Measurements from ENCODE around the gene CLGN.

Gene CLGN

DNA sequence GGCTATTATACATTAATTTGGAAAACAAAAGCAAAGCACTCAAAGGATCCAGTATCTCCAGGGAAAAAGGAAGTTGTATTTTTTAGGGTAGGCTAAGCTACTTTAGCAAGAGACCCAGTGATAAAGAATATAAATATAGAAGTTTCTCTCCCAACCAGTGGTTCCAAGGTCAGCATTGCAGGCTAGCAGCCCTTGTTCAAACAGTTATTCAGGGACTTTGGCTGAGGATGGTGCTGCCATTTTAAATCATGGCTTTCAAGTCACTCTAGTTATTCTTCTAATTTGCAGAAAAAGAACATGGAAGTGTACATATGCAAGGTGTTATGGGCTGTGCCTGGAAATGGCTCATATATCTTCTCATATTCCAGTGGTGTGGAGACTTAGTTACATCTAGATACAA, 44.7 kb downstream of the CLGN start:
- DNase-seq (ENCODE audit: low read depth) = no peak

DNA sequence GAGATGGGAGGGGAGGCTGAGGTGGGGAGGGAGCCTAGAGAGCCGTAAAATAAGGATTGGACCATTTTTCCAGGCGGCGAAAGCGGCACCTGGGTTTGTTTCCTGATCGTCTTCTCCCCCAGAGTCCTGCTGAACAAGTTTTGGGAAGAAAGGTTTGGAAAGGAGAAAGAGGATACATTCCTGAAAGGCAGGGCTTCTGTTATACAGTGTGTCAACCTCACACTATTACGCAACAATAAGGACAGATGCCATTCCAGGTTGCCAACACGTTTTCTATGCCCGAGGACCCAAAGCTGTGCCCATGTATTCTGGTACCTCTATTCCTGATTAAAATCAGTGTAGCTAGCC, 53.3 kb downstream of the CLGN start:
- no peak for DNase-seq (ENCODE audit: low read depth)

DNA sequence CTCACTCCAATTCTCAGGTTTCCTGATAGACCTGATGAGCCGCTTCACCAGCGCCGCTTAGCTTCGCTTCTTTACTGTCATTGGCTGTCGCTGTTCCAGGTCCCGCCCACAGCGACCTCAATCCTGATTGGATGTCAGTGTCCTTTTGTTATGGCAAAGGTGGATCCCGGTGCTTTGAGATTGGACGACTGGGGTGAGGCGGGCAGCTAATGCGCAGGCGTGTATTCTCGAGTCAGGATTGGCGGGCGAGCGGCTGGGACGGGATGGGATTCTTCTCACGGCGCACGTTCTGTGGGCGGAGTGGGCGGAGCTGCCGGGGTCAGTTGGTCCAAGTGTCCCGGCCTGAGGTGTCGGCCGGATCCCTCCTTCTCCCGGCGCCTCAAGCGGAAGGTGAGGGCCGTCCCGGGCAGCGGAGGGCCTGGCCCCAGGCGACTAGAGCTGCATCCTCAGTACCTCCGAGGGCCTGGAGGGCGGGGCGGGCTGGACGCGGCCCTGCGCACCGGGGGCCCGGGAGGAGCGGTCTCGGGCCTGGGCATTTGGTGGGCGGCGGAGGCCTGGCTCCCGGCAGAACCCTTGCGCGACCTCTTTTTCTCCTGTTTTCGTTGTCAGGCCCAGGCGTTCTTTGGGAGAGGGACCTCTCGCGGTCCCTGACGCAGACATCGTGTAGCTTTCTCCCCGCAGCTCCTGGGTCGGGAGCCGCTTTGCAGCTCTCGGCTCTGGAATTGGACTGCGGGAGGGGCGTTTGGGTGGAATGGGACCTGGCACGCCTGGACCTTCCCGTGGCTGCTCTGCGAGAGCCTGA, 53.9 kb downstream of the CLGN start, which contains the start of gene SCOC:
Gene SCOC, plus strand, starts transcription at position 319 of the 802 bp plus-strand sequence. CDS start 5,525 bp downstream, outside the sequence.
- peak; percentile 99 for DNase-seq (ENCODE audit: low read depth)

DNA sequence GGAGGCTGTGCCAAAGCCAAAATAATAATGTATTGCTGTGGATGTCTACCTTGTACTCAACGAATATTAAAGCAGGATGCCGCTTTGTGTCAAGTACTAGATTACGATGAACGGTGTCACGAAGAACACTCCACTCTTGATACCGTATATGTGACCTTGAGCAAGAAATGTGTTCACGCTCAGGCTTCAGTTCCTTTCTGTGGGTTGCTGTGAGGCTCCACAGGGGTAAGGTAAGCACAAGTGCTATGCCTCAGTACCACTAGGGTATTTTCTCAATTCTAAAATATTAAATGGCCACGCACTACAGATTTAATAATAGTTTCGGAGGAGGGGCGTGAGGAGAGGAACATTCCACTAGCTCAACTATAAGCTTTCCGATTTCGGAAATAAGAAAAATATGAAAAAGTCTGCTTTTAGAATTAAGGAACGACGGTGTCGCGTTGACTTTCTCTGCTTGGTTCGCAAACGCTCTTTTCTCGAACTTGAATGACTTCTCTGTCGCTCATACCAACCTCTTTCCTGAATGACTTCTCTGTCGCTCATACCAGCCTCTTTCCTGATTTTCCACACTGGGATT, 54.6 kb downstream of the CLGN start:
- peak; percentile 21 for DNase-seq (ENCODE audit: low read depth)

DNA sequence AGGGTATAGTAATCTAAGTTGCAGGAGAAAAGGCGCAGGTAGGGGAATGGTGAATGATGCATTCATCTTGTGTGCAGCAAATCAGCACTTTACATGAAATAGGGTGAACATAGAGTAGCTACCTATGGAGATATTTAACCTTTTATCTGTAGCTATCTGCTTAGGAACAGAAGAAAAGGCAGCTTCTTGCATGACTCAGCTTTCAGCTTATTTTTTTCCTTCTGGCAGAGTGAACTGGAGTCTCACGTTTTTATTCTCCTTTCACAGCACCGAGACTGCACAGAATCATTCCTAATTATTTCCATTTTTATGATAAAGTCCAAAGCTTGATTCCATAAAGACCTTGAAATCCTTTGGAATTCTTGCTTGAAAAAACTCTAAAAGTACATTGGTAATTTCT, 58.8 kb downstream of the CLGN start:
- DNase-seq (ENCODE audit: low read depth) = peak; percentile 12

DNA sequence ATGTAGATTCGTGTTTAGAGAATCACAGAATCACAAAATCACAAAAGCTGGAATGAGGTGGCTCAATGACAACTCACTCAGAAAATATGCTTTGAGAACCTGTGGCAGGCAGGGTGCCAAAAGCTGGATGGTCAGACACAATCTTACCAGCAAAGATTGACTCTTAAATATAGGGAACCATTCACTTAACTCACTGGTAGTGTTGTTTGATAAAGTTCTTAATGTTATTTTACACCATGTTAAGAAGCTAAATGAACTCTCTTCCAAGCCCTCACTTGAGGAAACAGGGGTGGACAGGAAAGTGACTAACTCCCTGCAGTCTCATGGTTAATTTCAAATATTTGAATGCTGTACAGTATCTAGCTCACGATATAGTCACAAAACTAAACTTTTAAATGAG, 59.7 kb downstream of the CLGN start:
- peak; percentile 46 for DNase-seq (ENCODE audit: low read depth)

DNA sequence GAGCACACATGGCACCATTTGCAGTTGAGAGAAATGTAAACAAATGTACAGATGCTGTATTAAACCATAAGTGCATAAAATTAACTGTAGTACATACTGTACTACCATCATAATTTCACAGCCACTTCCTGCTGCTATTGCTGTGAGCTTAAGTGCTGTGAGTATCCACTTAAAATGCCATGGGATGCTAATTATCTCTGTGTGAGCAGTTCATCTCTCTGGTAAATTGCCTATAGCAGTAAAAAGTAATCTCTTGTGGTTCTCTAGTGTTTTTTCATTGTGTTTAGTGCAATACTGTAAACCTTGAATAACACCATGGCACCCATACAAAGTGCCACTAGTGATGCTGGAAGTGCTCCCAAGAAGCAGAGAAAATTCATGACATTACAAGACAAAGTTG, 63.9 kb downstream of the CLGN start:
- no peak for DNase-seq (ENCODE audit: low read depth)

DNA sequence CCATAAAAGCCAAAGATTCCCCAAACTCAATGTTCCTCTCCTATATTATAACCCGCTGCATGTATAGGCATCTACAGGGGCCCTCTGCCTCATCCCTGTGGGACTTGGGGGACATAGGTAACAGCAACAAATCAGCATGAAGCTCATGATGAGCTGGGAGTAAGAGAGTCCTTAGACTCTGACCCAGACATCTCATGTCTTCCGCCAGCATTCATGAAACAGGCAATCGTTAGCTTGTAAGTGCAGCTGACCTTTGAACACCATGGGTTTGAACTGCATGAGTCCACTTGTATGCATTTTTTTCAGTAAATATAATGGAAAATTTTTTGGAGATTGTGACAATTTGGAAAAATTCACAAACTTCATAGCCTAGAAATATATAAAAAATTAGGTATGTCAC, 64.4 kb downstream of the CLGN start:
- no peak for DNase-seq (ENCODE audit: low read depth)

DNA sequence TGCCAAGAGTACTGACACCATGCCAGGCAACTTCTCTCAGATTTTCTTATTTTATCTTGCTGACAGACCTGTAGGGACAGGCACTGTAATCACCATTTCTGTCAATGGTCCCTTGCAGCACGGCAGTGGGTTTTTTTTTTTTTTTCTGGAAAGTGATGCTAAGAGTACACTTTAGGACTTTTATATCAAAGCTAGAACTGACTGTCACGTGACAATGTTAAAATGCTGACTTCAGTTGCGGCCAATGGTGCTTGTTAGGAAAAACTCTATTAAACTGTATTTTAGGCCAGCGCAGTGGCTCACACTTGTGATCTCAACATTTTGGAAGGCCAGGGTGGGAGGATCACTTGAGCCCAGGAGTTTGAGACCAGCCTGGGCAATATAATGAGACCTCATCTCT, 66.3 kb downstream of the CLGN start:
- no peak for DNase-seq (ENCODE audit: low read depth)

DNA sequence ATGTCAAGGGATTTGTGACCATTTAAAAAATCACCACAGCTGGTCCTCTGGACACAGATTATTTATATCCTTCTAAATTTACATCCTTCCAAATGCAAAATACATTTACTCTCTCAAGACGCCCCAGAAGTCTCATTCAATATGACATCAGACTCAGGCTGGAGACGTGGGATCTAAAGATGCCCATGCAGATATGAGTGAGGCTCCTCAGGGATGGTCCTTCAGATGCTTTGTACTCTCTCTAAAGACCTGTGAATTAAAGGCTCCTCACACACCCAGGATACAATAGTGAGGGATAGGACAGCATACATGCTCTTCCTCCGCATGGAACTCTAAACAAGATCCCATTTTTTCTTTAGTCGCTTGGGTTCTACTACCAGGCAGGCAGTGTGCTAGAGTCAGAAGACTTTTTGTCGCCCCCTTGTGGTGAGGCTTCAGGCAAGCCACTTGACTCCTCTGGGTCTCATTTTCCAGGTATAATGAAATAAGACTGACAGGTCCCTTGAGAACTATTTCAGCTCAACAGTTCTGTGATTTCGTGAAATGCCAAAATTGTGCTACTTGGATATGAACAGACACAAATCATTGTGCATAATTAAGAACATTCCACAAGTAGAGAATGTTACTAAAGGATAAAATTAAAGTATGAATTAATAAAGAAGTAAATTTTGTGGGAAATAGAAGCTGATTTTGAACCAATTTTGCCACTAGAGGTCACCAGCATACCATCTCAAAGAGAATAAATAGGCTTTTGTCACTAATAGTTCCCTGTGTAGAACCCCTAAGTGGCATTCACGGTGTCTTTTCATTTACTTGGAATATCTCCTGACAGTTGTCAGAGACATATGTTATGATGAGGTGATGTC, 67.7 kb downstream of the CLGN start:
- peak; percentile 75 for DNase-seq (ENCODE audit: low read depth)

DNA sequence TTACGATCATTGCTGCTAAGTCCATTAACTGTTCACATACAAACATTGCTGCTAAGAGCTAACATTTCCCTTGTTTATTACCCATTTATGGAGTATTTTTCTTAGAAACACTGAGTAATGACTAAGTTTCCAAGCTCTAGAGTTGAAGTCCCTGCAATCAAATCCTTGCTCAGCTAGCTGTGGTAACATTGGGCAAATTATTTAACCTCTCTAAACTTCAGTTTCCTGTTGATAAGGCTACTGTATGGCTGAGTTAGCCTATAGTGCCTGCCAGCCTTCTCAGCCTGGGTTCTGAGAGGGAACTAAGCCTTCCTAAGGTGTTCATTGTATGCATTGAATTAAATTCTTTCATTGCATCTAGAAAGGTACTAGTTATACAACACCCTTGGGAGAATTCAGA, 69.2 kb downstream of the CLGN start:
- DNase-seq (ENCODE audit: low read depth) = no peak

DNA sequence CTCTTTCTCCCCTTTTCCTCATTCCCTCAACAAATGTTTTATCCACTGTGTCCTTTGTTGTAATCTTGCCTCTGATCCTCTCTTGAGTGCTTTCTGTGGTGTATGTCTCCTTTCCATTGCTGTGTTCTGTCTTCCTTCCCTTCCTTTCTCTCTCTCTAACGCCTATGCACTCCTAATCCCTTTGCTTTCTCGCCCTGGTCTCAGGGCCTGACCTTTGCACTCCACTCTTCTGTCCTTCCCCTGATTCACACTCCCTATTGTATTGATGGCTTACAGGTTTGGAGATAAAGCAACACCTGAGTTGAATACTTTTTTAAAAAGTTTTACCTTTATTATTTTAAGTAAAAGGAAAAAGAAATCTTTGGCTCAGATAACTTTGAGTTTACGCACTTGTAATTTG, 69.6 kb downstream of the CLGN start:
- no peak for DNase-seq (ENCODE audit: low read depth)

DNA sequence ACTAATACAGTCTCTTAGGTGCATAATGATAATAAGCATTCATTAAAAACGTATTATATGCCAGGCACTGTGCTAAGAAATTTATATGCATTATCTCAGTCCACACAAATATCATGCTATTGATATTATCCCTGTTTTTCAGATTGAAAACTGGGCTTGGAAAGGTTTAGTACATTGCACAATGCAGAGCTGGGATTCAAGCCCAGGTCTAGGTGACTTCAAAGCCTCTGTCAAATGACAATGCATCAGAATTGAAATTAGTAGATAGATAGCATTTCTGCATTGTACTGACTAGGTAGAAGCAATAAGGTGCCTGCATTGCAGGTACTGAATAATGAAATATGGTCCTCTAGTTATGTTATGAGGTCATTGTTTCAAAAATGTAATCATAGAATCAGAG, 72.2 kb downstream of the CLGN start:
- no peak for DNase-seq (ENCODE audit: low read depth)

DNA sequence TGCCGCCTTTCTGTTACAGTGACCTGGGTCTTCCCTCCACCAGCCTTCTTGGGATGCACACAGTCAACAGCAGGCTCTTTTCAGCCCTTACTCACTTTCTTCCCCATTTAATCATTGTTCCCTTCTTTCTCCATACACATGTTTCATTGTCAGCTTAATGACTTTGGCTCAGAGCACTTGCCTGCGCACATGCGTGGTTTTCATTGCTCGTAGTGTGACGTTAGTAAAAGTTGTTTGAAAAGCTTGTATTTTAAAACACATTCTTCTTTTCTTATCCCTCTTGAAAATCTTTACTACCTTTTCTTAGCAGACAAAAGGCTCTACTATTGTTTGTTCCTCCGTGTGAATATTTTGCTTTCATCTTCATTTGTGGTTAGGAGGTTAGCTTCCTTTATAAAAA, 73.7 kb downstream of the CLGN start:
- DNase-seq (ENCODE audit: low read depth) = no peak

DNA sequence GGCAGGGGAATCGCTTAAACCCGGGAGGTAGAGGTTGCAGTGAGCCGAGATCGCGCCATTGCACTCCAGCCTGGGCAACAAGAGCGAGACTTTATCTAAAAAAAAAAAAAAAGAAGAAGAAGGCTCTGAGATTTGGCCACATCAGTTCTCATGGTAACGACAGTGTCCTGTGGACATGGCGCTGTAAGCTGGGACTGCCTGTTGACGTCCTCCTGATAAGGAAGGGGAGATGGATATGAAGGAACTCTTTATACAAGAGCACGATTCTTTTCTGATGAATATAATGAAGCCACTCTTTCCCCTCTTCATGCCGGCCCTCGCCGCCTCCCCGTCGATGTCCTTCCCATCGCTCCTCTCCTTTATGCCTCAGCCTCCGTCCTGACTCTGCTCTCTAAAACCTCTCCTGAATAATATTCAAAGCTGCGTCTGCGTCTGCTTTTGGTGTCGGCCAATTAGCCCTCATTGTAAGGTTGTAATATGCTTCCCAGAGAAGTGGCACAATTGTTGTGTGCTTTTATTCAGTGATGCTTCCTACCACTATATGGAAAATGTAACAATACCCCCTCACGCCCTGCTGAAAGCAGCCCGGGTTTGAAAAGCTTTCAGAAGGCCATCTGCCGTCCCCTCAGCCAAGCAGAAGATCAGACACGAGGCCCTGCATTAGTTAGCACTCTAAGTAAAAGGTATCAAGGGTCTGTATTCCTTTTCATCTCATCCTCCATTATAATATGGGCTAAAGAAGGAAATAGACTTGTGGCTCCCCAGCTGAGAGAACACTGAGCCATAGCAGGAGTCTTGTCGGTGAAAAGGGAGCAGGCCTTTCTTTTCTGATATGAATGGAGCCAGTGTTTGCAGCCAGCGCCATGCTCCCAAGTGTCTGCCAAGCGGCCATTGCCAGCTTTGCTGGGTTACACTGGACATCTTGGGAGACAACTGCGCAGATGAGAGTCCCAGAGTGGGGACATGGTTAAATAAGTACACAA, 76.1 kb downstream of the CLGN start:
- DNase-seq (ENCODE audit: low read depth) = no peak

DNA sequence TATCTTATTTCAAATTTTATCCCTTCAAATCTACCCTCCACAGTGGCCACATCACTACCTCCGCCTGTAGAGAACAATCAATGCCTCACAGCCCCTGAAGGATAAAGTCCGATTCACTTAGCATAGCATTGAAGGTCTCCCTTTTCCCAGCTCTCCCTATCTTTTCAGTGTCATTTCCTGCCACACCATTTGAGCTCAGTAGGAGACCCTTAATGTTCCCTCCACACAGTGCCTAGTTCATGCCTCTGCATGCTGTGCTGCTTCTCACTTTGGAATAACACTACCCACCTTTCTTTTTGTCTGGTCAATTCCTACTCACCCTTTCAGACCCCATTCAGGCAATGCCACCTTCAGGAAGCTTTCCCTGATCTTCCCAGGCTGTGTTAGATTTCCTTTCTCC, 77.6 kb downstream of the CLGN start:
- no peak for DNase-seq (ENCODE audit: low read depth)

DNA sequence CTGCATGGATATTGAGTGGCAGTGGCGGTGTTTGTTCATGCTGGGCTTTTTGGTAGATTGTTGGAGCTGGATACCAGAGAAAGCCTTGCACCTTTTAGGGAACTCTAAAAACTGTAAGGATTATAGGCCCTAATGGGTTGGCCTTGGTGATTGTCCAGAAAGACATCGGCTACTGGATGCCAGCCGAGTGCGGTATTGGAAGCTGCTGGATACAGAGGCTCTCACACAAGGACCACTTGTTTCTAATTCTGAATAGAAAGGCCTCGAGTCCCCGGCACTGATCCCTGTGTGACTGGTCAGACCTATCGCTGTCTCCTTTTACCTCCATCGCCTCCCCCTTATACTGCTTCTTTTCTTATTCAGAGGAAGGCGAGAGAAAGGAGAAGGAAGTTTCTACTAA, 81.3 kb downstream of the CLGN start:
- no peak for DNase-seq (ENCODE audit: low read depth)

DNA sequence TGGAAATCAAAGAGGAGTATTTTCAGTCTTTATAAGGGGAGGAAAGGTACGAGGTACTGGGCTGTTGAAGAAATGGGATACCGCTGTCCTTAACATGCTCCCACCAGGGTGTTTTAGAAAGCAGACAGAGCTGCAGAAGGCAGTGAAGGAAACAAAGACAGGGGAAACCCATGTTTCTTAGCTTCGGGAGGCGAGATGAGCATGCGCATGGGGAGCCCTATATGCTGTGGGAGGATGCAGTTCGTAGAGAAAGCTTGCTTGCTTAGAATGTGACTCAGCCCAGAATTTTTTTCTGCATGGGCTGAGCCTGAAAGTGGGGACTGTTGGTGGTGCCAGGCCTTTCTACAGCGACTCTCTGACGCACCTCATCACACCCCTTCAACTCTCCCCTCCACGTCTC, 82.8 kb downstream of the CLGN start:
- no peak for DNase-seq (ENCODE audit: low read depth)

DNA sequence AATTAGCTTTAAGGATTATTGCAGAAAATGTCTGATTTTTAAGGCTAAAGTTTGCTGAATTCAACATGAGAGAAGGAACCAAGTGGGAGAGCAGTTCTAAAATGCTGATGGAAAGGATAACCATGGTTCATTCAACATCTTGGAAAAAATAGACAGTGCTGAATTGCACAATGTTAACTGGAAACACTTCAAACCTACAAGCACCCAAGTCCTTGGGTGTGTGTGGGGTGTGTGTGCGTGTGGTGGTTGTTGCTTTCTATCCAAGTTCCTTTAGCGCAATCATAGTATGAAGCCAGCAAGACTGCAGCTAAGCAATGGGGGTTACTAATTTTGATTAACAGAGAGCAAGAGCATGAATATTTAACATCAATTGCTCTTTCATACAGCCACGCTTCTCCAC, 83.3 kb downstream of the CLGN start:
- peak; percentile 21 for DNase-seq (ENCODE audit: low read depth)

DNA sequence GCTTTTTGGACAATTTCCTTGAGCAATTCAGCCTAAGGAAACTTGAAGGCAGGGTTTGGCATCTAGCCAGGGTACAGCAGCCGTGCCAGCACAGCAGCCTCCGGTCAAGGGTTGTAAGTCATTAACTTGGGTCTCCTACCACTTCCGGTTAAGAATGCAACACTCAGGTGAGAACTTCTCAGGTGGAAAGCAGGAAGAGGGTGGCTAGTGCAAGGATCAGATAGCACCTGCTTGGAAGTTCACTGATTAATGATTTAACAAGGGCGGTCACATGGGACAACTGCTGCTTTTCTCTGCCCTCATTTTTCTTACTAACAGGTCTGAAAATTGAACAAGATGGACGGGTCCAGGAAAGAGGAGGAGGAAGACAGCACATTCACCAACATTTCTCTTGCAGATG, 84.1 kb downstream of the CLGN start:
- DNase-seq (ENCODE audit: low read depth) = peak; percentile 25

DNA sequence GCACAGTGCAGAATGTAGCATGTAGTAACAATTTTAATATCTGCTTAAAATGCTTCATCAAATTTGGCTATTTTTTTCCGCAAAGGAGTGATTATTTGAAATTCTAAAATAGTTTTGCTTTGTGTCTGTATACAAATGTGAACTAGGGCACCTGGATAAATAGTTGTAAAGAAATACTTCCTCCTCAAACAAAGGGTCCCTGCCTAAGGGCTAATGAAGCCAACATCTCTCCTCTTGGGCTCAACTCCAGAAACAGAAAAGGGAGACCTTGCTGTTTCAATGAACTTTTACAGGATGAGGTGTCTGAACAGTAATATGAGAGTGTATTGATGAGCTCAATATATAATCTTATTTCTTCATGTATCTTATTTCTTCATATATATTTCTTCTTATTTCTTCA, 84.8 kb downstream of the CLGN start:
- no peak for DNase-seq (ENCODE audit: low read depth)

Data from iris pigment epithelial cell (primary cell).